ENCODE measurements around the gene SEPTIN5.

Gene SEPTIN5

GRCh38 chr22:19763458-19764298 is 49.4 kb downstream of the SEPTIN5 start:
- DNase-seq = no peak

GRCh38 chr22:19764299-19764593 is 49.9 kb downstream of the SEPTIN5 start:
- no peak for DNase-seq

- no peak for DNase-seq
These were observed 50.6 kb downstream of the SEPTIN5 start for GRCh38 chr22:19764636-19765476.

- no peak for DNase-seq
These were observed 51.4 kb downstream of the SEPTIN5 start for GRCh38 chr22:19765477-19766239.

- DNase-seq = no peak
These were observed 51.9 kb downstream of the SEPTIN5 start for GRCh38 chr22:19766240-19766510.

GRCh38 chr22:19766511-19767426 is 52.5 kb downstream of the SEPTIN5 start:
- no peak for DNase-seq

GRCh38 chr22:19767427-19768341 is 53.4 kb downstream of the SEPTIN5 start:
- DNase-seq = no peak

GRCh38 chr22:19769393-19769715 is 55.1 kb downstream of the SEPTIN5 start:
- no peak for DNase-seq

GRCh38 chr22:19770349-19771220 is 56.3 kb downstream of the SEPTIN5 start:
- DNase-seq = no peak

- no peak for DNase-seq
These were observed 58.0 kb downstream of the SEPTIN5 start for GRCh38 chr22:19772422-19772672.

Data from NCI-H1048 (cell line).